HG03196 (cell line): ENCODE measurements around the gene CC2D1A.
A peak's percentile ranks its signal among the peaks of the same experiment; 100 is the strongest.

ENCODE experiments used
- ATAC-seq: cut with Tn5 transposase; IDR thresholded peaks from one replicate; pipeline ENCODE4 v1.9.1; 2021; ENCODE audit not compliant: unreplicated experiment

CC2D1A gene

GRCh38 chr19:13932911-13933393, 27.0 kb downstream of the CC2D1A start:
- ATAC-seq = no peak

GRCh38 chr19:13934785-13935109, 28.7 kb downstream of the CC2D1A start:
- ATAC-seq = no peak

- ATAC-seq = no peak
These were observed 29.9 kb downstream of the CC2D1A start for GRCh38 chr19:13935765-13936510.

- no peak for ATAC-seq
These were observed 31.7 kb downstream of the CC2D1A start for GRCh38 chr19:13937479-13938300.

- ATAC-seq = no peak
These were observed 32.5 kb downstream of the CC2D1A start, which contains the start of gene PODNL1 for GRCh38 chr19:13938301-13939064. Gene PODNL1 (minus strand): TSS chr19:13938417. CDS start chr19:13938181, 236 bp downstream.

- ATAC-seq = no peak
These were observed 36.2 kb downstream of the CC2D1A start for GRCh38 chr19:13942023-13942684.

- ATAC-seq = no peak
These were observed 40.4 kb downstream of the CC2D1A start for GRCh38 chr19:13946414-13946813.

- no peak for ATAC-seq
These were observed 45.0 kb downstream of the CC2D1A start for GRCh38 chr19:13951043-13951442.

- no peak for ATAC-seq
These were observed 45.8 kb downstream of the CC2D1A start for GRCh38 chr19:13951799-13952153.

GRCh38 chr19:13952154-13952930, 46.3 kb downstream of the CC2D1A start, which contains the start of gene DCAF15:
Gene DCAF15 (plus strand): TSS chr19:13952509. CDS start chr19:13952513, 4 bp downstream.
- peak; percentile 94 for ATAC-seq

GRCh38 chr19:13952931-13953531, 47.0 kb downstream of the CC2D1A start:
- no peak for ATAC-seq

GRCh38 chr19:13954185-13954584, 48.2 kb downstream of the CC2D1A start:
- no peak for ATAC-seq

GRCh38 chr19:13955662-13956364, 49.8 kb downstream of the CC2D1A start:
- ATAC-seq = no peak

- no peak for ATAC-seq
These were observed 50.4 kb downstream of the CC2D1A start for GRCh38 chr19:13956365-13956744.

- ATAC-seq = no peak
These were observed 51.0 kb downstream of the CC2D1A start for GRCh38 chr19:13957051-13957450.

- ATAC-seq = no peak
These were observed 52.0 kb downstream of the CC2D1A start for GRCh38 chr19:13958043-13958442.

- no peak for ATAC-seq
These were observed 53.4 kb downstream of the CC2D1A start for GRCh38 chr19:13959141-13959961.
